Measurements from ENCODE around the gene PHACTR1. TPM values are rescaled to one million over a fixed set of nuclear protein-coding genes. Genes with fewer than 3 reads are reported as not detected.

Gene PHACTR1
- total and polyA plus RNA-seq, 8 donors, result 0.46 to 17.4 (median 6.4) TPM; not detected in 1

DNA sequence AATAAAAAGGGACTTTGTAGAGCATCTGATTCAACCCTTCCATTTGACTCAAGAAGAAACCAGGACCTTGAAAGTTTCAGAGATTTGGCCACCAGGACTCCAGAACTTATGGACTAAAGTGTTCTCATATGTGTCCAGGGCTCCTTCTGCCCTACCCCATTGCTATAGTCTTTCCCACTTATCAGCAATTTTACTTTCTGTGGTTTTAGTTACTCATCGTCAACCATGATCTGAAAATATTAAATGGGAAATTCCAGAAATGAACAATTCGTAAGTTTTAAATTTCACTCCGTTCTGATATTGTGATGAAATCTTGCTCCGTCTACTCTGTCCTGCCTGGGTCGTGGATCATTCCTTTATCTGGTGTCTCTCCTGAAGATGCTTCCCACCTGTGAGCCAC lies 259.8 kb downstream of the PHACTR1 start:
- H3K9me3 ChIP-seq, result peaks cover 0 to under 1% (median 0%) of the 10 kb centered on the region in 4 donors
- intact Hi-C loops (cut with DNase I; ENCODE audit: low total_unique reads), result no loop called here
- DNase-seq, result no peak
- H3K4me1 ChIP-seq, result peaks cover 0 to 10% (median 0%) of the 10 kb centered on the region in 4 donors
- no peaks in the 10 kb centered on the region for H3K36me3 ChIP-seq
- 82 to 92% (median 85%) methylated on average over 5 of the region's 5 CpGs for WGBS, 5 donors
- no peaks in the 10 kb centered on the region for H3K27me3 ChIP-seq
- H3K27ac ChIP-seq, result no peak overlapping the region
- TF ChIP-seq EP300 (IDR thresholded peaks at IDR 0.05), result no peak
- no peak for TF ChIP-seq POLR2AphosphoS5 (IDR thresholded peaks at IDR 0.05)
- TF ChIP-seq CTCF (IDR thresholded peaks at IDR 0.05), result no peak
- TF ChIP-seq POLR2A (IDR thresholded peaks at IDR 0.05), result no peak
- no peak overlapping the region for H3K4me3 ChIP-seq

- H3K9me3 ChIP-seq, result peaks cover 0 to 4% (median 0%) of the 10 kb centered on the region in 4 donors
- no peak overlapping the region for H3K27ac ChIP-seq
- H3K4me1 ChIP-seq, result peaks cover 0 to 10% (median 0%) of the 10 kb centered on the region in 4 donors
- H3K4me3 ChIP-seq, result no peak overlapping the region
- WGBS, 5 donors, result 82 to 92% (median 90%) methylated on average over 3 of the region's 3 CpGs
- no peak for DNase-seq
- intact Hi-C loops (cut with DNase I; ENCODE audit: low total_unique reads), result no loop called here
- H3K27me3 ChIP-seq, result no peaks in the 10 kb centered on the region
- no peaks in the 10 kb centered on the region for H3K36me3 ChIP-seq
- TF ChIP-seq EP300 (IDR thresholded peaks at IDR 0.05) (no peak), CTCF (IDR thresholded peaks at IDR 0.05) (no peak), POLR2A (IDR thresholded peaks at IDR 0.05) (no peak), POLR2AphosphoS5 (IDR thresholded peaks at IDR 0.05) (no peak)
Observed at GRCh38 chr6:12977206-12977605, 260.6 kb downstream of the PHACTR1 start.

DNA sequence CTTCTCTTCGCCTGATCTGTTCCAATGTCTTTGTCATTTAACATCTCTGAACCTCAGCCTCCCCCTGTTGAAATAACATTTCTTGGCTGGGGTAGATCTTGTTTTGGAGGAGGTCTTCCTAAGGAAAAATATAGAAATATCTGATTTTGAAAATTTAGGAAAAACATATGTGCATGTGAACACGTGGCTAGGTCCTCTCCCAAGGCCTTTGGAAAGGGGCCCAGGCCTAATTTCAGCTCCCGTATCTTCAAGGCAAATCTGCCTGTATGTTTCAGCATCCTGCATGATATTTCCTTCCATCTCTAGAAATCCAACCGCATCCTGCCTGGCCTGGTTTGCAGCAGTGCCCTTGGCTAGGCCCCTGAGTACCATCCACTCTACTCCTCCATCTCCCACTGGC lies 261.2 kb downstream of the PHACTR1 start:
- H3K4me3 ChIP-seq, result no peak overlapping the region
- no peak overlapping the region for H3K27ac ChIP-seq
- peaks cover 0 to 4% (median 0%) of the 10 kb centered on the region in 4 donors for H3K9me3 ChIP-seq
- H3K27me3 ChIP-seq, result no peaks in the 10 kb centered on the region
- WGBS, 5 donors, result 86 to 91% (median 87%) methylated on average over 4 of the region's 4 CpGs
- peak in 1 of 2 donors; percentile 56 for DNase-seq
- no peaks in the 10 kb centered on the region for H3K36me3 ChIP-seq
- intact Hi-C loops (cut with DNase I; ENCODE audit: low total_unique reads), result no loop called here
- H3K4me1 ChIP-seq, result peaks cover 0 to 9% (median 0%) of the 10 kb centered on the region in 4 donors
- no peak for TF ChIP-seq POLR2A (IDR thresholded peaks at IDR 0.05)
- TF ChIP-seq CTCF (IDR thresholded peaks at IDR 0.05), result no peak
- no peak for TF ChIP-seq EP300 (IDR thresholded peaks at IDR 0.05)
- TF ChIP-seq POLR2AphosphoS5 (IDR thresholded peaks at IDR 0.05), result no peak

- DNase-seq, result no peak
- intact Hi-C loops (cut with DNase I; ENCODE audit: low total_unique reads), result no loop called here
- no peak overlapping the region for H3K4me3 ChIP-seq
- no peaks in the 10 kb centered on the region for H3K36me3 ChIP-seq
- TF ChIP-seq POLR2AphosphoS5 (IDR thresholded peaks at IDR 0.05) (no peak), POLR2A (IDR thresholded peaks at IDR 0.05) (no peak), EP300 (IDR thresholded peaks at IDR 0.05) (no peak)
- no peaks in the 10 kb centered on the region for H3K4me1 ChIP-seq
- 88 to 95% (median 90%) methylated on average over 4 of the region's 4 CpGs for WGBS, 5 donors
- no peak overlapping the region for H3K27ac ChIP-seq
- peaks cover 0 to 4% (median 0%) of the 10 kb centered on the region in 4 donors for H3K9me3 ChIP-seq
- no peaks in the 10 kb centered on the region for H3K27me3 ChIP-seq
Observed at GRCh38 chr6:12980741-12981140, 264.2 kb downstream of the PHACTR1 start.

- no peak overlapping the region for H3K27ac ChIP-seq
- WGBS, 5 donors, result 64 to 81% (median 75%) methylated on average over 2 of the region's 2 CpGs
- no peaks in the 10 kb centered on the region for H3K36me3 ChIP-seq
- TF ChIP-seq POLR2A (IDR thresholded peaks at IDR 0.05) (no peak), POLR2AphosphoS5 (IDR thresholded peaks at IDR 0.05) (no peak), CTCF (IDR thresholded peaks at IDR 0.05) (no peak), EP300 (IDR thresholded peaks at IDR 0.05) (no peak)
- H3K4me1 ChIP-seq, result no peaks in the 10 kb centered on the region
- H3K9me3 ChIP-seq, result peaks cover 0 to 4% (median 0%) of the 10 kb centered on the region in 4 donors
- DNase-seq, result no peak
- no peaks in the 10 kb centered on the region for H3K27me3 ChIP-seq
- no peak overlapping the region for H3K4me3 ChIP-seq
- intact Hi-C loops (cut with DNase I; ENCODE audit: low total_unique reads), result no loop called here
Observed at GRCh38 chr6:12984776-12985175, 268.2 kb downstream of the PHACTR1 start.

Measured in stomach (tissue), 9 donors.